ENCODE measurements around the gene NUDT22.

Gene NUDT22

DNA sequence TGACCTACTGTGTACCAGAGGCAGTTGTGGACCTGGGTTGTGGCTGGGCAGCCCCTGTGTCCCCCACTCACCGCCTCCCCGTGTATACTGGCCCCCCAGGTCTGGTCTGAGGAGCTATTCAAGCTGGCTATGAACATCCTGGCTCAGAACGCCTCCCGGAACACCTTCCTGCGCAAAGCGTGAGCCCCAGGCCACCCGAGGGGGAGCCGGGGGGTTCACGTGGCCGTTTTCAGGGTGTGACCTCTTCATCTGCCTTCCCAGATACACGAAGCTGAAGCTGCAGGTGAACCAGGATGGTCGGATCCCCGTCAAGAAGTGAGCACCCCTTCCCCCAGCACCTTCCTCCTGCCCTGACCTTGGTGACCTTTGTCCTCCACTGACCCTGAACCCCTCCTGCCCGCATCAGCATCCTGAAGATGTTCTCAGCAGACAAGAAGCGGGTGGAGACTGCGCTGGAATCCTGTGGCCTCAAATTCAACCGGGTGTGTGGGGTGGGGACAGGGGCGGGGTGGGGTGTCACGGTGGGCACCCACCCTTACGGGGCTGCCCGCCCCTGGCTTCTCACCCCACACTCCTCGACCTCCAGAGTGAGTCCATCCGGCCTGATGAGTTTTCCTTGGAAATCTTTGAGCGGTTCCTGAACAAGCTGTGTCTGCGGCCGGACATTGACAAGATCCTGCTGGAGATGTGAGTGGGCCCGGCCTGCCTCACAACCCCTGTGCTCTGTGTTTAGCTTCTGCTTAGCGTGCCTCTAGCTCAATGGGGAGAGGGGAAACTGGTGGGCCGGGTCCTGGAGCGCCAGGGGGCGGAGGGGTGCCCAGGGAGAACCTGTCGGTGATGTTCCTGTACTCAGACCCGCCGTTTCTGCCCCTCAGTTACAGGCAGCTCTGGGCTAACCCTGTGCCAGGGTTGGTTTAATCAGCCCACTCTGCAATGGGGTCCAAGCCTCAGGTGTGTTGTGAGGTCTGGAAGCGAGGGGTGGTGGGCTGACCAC, 29.4 kb downstream of the NUDT22 start:
- DNase-seq (ENCODE audit: low read depth), result no peak

DNA sequence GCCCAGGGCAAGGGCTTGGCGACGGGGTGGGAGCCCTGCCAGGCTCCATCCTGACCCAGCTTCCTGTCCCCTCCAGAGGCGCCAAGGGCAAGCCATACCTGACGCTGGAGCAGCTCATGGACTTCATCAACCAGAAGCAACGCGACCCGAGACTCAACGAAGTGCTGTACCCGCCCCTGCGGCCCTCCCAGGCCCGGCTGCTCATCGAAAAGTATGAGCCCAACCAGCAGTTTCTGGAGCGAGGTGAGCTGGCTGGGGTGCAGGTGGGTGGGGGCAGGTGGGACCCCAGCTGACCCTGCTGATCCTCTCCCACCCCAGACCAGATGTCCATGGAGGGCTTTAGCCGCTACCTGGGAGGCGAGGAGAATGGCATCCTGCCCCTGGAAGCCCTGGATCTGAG, 30.2 kb downstream of the NUDT22 start:
- no peak for DNase-seq (ENCODE audit: low read depth)

DNA sequence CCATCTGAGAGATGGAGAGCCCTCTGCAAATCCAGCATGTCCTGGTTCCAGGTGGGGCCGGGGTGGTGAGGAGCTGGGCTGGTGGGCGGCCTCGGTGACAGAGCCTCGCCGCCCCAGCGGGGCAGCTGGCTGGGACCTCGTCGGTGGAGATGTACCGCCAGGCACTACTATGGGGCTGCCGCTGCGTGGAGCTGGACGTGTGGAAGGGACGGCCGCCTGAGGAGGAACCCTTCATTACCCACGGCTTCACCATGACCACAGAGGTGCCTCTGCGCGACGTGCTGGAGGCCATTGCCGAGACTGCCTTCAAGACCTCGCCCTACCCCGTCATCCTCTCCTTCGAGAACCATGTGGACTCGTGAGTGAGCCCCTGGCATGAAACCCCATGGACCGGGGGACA, 32.3 kb downstream of the NUDT22 start:
- DNase-seq (ENCODE audit: low read depth), result no peak

- no peak for DNase-seq (ENCODE audit: low read depth)
These were observed 33.0 kb downstream of the NUDT22 start for GRCh38 chr11:64258946-64259532.

DNA sequence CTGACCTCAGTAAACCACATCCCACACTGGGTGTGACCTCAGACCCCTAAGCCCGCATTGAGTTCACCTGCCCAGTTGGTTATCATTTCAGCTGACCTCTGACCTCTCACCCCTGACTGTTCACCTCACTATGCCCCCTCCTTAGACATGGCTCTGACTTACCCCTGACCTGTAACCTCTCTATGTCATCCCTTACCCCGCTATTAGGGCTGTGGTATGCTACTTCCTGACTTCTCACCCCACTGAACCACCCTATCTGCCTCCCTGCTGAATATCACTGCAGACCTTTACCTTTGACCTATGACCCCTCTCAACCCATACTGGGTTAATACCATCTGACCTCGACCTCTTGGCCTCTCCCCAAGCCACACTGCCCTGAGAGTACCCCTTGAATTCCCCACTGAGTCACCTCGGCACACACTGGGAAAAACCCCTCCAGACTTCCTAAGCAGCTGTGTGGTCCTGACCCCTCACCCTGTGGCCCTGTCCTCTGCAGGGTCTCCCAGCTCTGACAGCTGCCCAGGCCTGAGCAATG, 33.5 kb downstream of the NUDT22 start:
- no peak for DNase-seq (ENCODE audit: low read depth)

DNA sequence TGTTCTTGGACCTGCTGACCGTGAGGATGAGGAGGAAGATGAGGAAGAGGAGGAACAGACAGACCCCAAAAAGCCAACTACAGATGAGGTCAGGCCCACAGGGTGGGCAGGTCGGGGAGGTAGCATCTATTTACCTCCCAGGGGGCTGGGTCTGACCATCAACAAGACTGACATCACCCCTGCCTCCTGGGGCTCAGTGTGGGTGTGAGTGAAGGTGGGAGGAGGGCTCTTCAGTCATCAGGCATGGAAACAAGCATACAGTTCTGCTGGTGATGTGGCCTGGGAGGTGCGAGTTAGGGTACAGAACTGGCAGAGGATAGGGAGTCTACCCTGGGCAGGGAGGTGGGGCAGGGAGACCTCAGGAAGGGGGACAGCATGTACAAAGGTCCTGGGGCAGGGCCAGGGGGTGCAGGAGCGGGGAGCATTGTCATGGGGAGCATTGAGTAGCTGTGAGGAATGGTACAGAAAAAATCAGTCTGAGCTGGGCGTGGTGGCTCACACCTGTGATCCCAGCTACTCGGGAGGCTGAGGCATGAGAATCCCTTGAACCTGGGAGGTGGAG, 34.2 kb downstream of the NUDT22 start:
- no peak for DNase-seq (ENCODE audit: low read depth)

DNA sequence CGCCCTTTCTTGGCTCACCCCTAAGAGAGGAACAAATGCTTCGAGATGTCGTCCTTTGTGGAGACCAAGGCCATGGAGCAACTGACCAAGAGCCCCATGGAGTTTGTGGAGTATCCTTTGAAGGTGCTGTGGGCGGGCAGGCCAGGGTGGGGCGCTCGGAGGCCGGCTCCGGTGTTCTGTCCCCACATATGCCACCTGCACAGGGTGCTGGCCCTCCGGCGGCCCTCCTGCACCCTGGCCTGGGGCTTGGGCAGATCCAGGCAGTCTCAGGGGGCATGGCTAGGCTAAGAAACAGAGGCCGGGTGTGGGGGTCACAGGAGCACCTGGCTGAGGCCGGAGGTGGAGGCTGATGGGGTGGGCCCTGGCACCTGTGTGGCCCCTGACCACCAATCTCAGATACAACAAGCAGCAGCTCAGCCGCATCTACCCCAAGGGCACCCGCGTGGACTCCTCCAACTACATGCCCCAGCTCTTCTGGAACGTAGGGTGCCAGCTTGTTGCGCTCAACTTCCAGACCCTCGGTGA, 35.5 kb downstream of the NUDT22 start:
- no peak for DNase-seq (ENCODE audit: low read depth)

GRCh38 chr11:64262271-64263002, 36.4 kb downstream of the NUDT22 start:
- no peak for DNase-seq (ENCODE audit: low read depth)

GRCh38 chr11:64263021-64263946, 37.2 kb downstream of the NUDT22 start:
- no peak for DNase-seq (ENCODE audit: low read depth)

GRCh38 chr11:64263947-64264317, 37.9 kb downstream of the NUDT22 start:
- DNase-seq (ENCODE audit: low read depth), result no peak

DNA sequence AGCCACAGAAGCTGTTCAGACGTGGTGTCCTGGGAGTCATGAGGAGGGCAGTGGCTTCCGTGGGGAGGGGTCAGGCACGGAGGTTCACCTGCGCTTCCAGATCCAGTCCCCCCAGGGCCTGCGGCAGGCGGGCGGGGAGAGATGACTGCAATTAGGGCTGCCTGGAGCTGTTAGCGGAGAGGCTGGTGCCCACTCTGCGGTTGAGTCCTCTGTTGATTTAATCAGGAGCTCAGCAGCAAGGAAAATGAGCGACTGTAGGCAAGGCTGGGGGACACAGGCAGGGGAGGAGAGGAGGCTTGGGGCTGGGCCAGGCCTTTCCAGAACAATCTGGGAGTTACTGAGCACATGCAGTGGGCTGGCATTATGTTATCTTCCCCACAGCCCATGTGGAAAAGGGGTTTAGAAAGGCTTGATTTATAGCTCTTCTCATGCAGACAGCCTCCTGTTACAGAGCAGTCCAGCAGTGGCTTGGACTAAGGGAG, 38.3 kb downstream of the NUDT22 start:
- DNase-seq (ENCODE audit: low read depth), result no peak

GRCh38 chr11:64265176-64266160, 39.4 kb downstream of the NUDT22 start:
- DNase-seq (ENCODE audit: low read depth), result no peak

- DNase-seq (ENCODE audit: low read depth), result no peak
These were observed 40.3 kb downstream of the NUDT22 start for GRCh38 chr11:64266339-64266738.

GRCh38 chr11:64267207-64267945, 41.3 kb downstream of the NUDT22 start:
- no peak for DNase-seq (ENCODE audit: low read depth)

DNA sequence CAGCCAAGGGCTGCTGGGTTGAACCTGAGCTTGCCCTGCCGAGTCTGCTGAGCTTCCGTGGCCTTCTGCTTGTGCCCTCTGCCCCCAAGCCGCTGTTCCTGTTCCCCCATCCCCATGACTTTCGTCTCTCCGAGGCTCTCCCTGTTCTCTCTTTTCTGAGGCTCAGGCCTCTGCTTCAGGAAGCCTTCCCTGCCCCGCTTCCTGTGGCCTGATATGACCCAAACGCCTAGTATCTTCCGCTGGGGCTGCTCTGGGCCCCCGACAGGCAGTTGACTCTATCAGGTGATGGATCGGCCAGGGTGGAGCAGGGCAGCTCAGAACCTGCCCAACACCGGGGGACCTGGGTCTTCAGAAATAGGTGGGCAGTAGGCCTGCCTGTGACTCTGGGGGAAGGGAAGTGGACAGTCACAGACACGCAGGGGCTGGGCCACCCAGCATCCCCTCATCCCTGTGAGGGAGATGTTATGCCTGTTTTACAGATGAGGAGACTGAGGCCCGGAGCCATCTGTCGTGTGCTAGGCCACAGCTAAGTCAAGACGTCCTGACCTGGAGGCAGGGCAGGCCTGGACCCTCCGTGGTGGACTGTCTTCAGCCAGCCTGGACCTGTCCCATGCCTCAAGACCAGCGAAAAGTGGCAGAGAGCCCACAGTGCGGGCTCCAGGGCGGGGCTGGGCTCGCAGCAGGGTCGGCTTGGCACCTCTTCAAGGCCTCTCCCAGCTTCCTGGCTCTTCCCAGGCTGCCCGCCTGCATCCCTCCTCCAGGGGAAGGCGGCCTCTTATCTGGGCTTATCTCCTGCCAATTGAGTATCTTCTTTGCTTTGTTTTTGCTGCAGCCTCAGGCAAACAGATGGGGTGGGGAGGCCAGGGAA, 42.2 kb downstream of the NUDT22 start:
- DNase-seq (ENCODE audit: low read depth), result peak; percentile 68

DNA sequence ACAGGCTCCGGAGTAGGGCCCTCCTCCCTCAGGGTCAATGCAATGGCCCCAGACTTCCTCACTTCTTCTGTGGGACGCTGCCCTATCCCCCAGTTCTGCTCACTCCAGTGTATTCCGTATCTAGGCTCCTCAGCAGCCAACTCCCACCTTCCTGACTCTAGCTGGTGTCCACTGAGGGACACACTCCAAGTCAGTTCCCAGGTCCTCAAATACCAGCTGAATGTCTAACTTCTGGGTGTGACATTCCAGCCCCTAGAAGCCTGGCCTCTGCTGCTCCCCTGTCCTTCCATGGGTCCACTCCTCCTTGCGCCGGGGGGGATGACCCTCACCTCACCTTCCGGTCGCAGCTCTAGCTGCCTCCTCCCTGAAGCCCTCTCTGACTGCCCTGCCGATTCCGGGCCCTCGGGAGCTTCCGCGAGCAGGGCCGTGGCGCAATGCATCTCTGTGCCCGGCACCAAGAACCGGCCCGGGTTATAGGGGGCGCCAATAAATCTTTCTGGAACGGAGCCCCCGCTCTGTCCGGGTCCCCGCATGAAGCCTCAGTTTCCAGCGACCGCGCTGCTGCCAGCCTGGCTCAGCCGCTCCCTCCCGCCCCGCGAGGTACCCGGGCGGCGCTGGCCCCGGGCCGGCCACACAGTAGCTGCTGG, 42.9 kb downstream of the NUDT22 start:
- no peak for DNase-seq (ENCODE audit: low read depth)

DNA sequence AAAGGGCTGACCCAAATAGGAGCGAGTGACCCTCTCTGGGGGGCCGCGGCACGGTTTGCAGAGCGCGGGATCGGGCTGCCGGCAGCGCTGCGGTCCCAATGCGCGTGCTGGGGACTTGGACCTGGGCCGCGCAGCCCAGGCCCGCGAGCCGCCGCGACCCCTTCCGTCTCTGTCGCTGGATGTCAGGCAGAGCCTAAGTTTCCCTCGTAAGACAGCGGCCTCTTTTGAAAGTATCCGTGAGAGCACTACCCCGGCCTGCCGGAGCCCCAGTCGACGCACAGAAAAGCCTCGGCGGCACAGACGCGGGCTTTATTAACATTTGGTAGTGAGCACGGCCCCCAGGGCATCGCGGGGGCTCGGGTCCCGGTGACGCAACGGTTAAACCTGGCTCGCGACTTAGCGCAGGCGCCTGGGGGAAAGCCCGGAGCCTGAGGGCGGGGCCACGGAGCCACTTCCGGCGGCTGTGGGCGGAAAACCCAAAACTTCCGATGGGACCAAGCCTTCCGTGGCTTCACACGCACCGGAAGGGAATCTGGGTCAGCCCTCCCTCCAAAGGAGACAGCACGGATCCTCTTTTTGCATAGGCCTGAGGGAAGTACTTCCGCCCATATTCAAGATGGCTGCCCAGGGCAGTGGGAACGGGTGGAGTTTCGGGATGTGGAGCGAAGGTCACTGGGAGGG, 43.6 kb downstream of the NUDT22 start:
- peak; percentile 96 for DNase-seq (ENCODE audit: low read depth)
